Measurements from ENCODE around the gene NOL4L. TPM values are rescaled to one million over a fixed set of nuclear protein-coding genes. Genes with fewer than 3 reads are reported as not detected.

Gene NOL4L
- total RNA-seq, 1 experiment from 2014 or later: 31.7 TPM

DNA sequence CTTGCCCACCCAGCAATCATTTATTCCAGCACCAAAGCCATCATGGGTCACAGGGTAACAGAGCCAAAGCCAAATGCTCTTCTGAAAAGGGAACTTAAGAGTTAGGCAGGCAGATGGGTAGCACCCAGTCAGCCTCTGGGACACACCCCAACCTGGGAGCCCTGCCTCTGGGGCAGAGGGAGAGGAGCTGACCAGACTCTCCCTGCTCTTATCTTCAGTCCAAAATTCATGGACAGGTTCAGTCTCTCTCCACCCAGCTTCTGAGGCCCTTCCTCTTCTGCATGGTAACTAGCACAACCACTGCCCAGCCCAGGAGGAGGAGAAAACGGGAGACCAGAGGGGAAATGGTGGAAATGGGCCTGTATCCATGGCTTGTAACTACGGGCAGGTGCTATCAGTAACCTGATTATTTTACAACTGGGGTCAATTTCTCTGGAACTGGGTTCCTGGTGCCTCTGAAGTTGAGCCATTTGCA, 105.4 kb downstream of the NOL4L start:
- peak overlapping the region in 1 of 3 experiments; percentile 68; a peak in 2 of 7 replicates for H3K27ac Mint-ChIP-seq
- H3K27me3 Mint-ChIP-seq (ENCODE audit: low read depth): no peaks in the 10 kb centered on the region; the same call in none of the 2 replicates

More for the DNA sequence above, 105.4 kb downstream of the NOL4L start:
- H3K9ac ChIP-seq (ENCODE audit: extremely low read depth, insufficient read length, low read length): no peak overlapping the region
- H4K20me1 ChIP-seq (ENCODE audit: control insufficient read depth, insufficient read depth, insufficient read length): no peaks in the 10 kb centered on the region
- no peak overlapping the region for H3K4me2 ChIP-seq (ENCODE audit: insufficient read depth, insufficient read length, low read length)
- H2AFZ ChIP-seq (ENCODE audit: low read length): no peak overlapping the region
- no peak overlapping the region for H3K56ac ChIP-seq (ENCODE audit: insufficient read length, low read depth, low read length)
- H3K14ac ChIP-seq (ENCODE audit: insufficient read depth, low read length): no peak overlapping the region
- H3K9me3 Mint-ChIP-seq: no peaks in the 10 kb centered on the region
- H2AK5ac ChIP-seq (ENCODE audit: insufficient read length, low read length): no peak overlapping the region
- TF ChIP-seq, protein P1, sequence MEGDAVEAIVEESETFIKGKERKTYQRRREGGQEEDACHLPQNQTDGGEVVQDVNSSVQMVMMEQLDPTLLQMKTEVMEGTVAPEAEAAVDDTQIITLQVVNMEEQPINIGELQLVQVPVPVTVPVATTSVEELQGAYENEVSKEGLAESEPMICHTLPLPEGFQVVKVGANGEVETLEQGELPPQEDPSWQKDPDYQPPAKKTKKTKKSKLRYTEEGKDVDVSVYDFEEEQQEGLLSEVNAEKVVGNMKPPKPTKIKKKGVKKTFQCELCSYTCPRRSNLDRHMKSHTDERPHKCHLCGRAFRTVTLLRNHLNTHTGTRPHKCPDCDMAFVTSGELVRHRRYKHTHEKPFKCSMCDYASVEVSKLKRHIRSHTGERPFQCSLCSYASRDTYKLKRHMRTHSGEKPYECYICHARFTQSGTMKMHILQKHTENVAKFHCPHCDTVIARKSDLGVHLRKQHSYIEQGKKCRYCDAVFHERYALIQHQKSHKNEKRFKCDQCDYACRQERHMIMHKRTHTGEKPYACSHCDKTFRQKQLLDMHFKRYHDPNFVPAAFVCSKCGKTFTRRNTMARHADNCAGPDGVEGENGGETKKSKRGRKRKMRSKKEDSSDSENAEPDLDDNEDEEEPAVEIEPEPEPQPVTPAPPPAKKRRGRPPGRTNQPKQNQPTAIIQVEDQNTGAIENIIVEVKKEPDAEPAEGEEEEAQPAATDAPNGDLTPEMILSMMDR (conservative IDR thresholded peaks at IDR 0.05): no peak
- no peak overlapping the region for H2BK20ac ChIP-seq (ENCODE audit: low read depth, low read length, poor library complexity, severe bottlenecking)
- H3K4ac ChIP-seq (ENCODE audit: low read depth, low read length): no peak overlapping the region
- H3K23me2 ChIP-seq (ENCODE audit: insufficient read length, low read depth, low read length, poor library complexity, severe bottlenecking): peaks cover 7% of the 10 kb centered on the region
- H4K91ac ChIP-seq (ENCODE audit: insufficient read length, low read depth, low read length): no peak overlapping the region
- H2BK15ac ChIP-seq (ENCODE audit: low read depth, low read length): no peak overlapping the region
- peaks cover 2% of the 10 kb centered on the region for H3K79me1 ChIP-seq (ENCODE audit: insufficient read depth, low read depth, low read length, poor library complexity, severe bottlenecking)
- WGBS (ENCODE audit: extremely low coverage, insufficient read length, low lambda C conversion rate): no CpG with 5 or more reads among the region's 2 CpGs
- no peaks in the 10 kb centered on the region for H3K9me3 ChIP-seq (ENCODE audit: control insufficient read depth, low read depth, low read length)
- no peak overlapping the region for H2BK5ac ChIP-seq (ENCODE audit: insufficient read length, low read length)
- peaks cover 57 to 62% of the 10 kb centered on the region in 2 experiments for H3K4me1 Mint-ChIP-seq
- H4K5ac ChIP-seq (ENCODE audit: insufficient read length, low read depth, low read length): no peak overlapping the region
- H2BK120ac ChIP-seq (ENCODE audit: low read depth, low read length, poor library complexity, severe bottlenecking): no peak overlapping the region
- no peaks in the 10 kb centered on the region for H3K27me3 ChIP-seq (ENCODE audit: insufficient read depth, low read length)
- DNase-seq: no peak
- no peak overlapping the region for H3K18ac ChIP-seq (ENCODE audit: insufficient read length, low read depth, low read length)
- H3K4me1 ChIP-seq (ENCODE audit: insufficient read depth, low read length): peaks cover 8% of the 10 kb centered on the region; the same call in 1 of the 2 replicates
- H3T11ph ChIP-seq (ENCODE audit: low read length): no peak overlapping the region
- peaks cover 31% of the 10 kb centered on the region; the same call in 1 of the 2 replicates for H3K79me2 ChIP-seq (ENCODE audit: insufficient read depth, low read length)
- H3K36me3 Mint-ChIP-seq (ENCODE audit: insufficient read depth in 1 of 3, low read depth in 3 of 3): peaks cover 0 to 2% (median 0%) of the 10 kb centered on the region in 3 experiments; a peak in 2 of 7 replicates
- no peak overlapping the region for H3K27ac ChIP-seq (ENCODE audit: insufficient read length, low read depth, low read length)
- H3K4me3 Mint-ChIP-seq: no peak overlapping the region; a peak in 1 of 5 replicates
- H4K8ac ChIP-seq (replicated peaks; ENCODE audit: insufficient read length, low read depth, low read length): no peak overlapping the region
- no peak overlapping the region for H3K23ac ChIP-seq (ENCODE audit: insufficient read length, low read depth, low read length)
- no peak overlapping the region for H2BK12ac ChIP-seq (ENCODE audit: insufficient read length, low read depth, low read length)
